IgD-negative memory B cell (primary cell): ENCODE results near the gene PDZK1IP1. TPM values are rescaled to one million over a fixed set of nuclear protein-coding genes. Genes with fewer than 3 reads are reported as not detected.
"Not testable (repeated sequence)": the region's sequence is repeated elsewhere in the genome, so short reads cannot be mapped to it uniquely, and the experiment has no call there.

Experiments used
- H3K27ac Mint-ChIP-seq, 3 donors: one replicate each; pipeline ENCODE4 v1.8.0; 2020 to 2022; ENCODE audit warnings: mild to moderate bottlenecking in 3 of 3, mixed read lengths in 3 of 3, moderate library complexity in 1 of 3
- H3K27me3 Mint-ChIP-seq: one replicate; pipeline ENCODE4 v1.8.0; 2021; ENCODE audit warnings: mixed read lengths
- H3K36me3 Mint-ChIP-seq: one replicate; pipeline ENCODE4 v1.8.0; 2020; ENCODE audit warnings: mild to moderate bottlenecking, mixed read lengths
- H3K4me1 Mint-ChIP-seq, 3 donors: one replicate each; pipeline ENCODE4 v1.8.0; 2020 to 2022; ENCODE audit warnings: mixed read lengths in 3 of 3, mild to moderate bottlenecking in 1 of 3
- H3K4me3 Mint-ChIP-seq, 4 donors: one replicate each; pipeline ENCODE4 v1.8.0; 2020 to 2022; ENCODE audit warnings: mild to moderate bottlenecking in 4 of 4, mixed read lengths in 4 of 4, moderate library complexity in 3 of 4
- H3K9me3 Mint-ChIP-seq, 3 donors: one replicate each; pipeline ENCODE4 v1.8.0; 2020 to 2021; ENCODE audit warnings: mixed read lengths in 3 of 3, mild to moderate bottlenecking in 1 of 3
- polyA plus RNA-seq: library from polyadenylated mRNA; unstranded; fragments of 300-500 nt; fragmentation: Illumina TruSeq; gene quantifications from one replicate; pipeline ENCODE4 v1.2.3, GENCODE V29; 2021

Gene PDZK1IP1
- polyA plus RNA-seq, 1 donor from 2014 or later: 1.1 TPM

- no peaks in the 10 kb centered on the region for H3K4me1 Mint-ChIP-seq
- H3K36me3 Mint-ChIP-seq: no peaks in the 10 kb centered on the region
- no peaks in the 10 kb centered on the region for H3K9me3 Mint-ChIP-seq
- H3K27me3 Mint-ChIP-seq: peaks cover 6% of the 10 kb centered on the region
- H3K4me3 Mint-ChIP-seq: no peak overlapping the region
- no peak overlapping the region for H3K27ac Mint-ChIP-seq
These were observed 24.7 kb upstream of the PDZK1IP1 start for GRCh38 chr1:47214549-47214948.

DNA sequence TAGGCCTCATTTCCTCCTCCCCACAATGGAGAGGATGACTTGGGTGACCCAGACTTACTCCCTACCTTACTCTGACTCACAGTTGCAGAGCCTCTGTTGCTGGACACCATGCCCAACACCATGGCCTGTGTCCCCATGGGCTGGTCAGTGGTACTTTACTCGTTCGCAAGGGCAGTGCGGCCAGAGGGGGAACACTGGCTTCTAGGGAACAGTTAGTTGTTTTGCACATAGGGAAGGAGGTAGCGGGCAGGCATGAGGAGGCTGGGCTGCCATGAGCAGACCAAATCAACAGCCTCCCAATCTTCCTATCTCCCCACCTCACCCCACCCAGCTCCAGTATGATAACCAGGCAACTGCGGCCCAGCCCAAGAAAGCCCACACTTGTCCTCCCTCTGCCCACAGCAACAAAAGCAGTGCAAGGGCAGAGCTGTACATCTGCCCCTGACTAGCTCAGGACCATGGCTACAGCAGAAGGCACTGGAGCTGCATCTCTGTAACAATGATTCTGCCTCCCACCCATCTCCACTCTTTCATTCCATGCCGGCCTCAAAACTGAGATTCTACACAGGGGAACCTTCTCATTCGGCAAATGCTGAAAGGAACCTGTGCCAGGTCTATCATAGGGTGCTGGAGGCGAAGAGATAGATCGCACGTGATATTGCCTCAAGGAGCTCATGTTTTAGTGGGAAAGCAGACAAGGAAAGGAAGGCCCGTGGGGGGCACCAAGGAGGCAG, 23.6 kb upstream of the PDZK1IP1 start:
- Mint-ChIP-seq H3K4me3 (no peak overlapping the region), H3K27me3 (peaks cover 10% of the 10 kb centered on the region), H3K9me3 (no peaks in the 10 kb centered on the region), H3K27ac (no peak overlapping the region), H3K4me1 (no peaks in the 10 kb centered on the region), H3K36me3 (no peaks in the 10 kb centered on the region)

GRCh38 chr1:47212636-47213229, 22.9 kb upstream of the PDZK1IP1 start:
- H3K4me3 Mint-ChIP-seq: no peak overlapping the region
- H3K27ac Mint-ChIP-seq: no peak overlapping the region
- H3K4me1 Mint-ChIP-seq: no peaks in the 10 kb centered on the region
- H3K36me3 Mint-ChIP-seq: no peaks in the 10 kb centered on the region
- no peaks in the 10 kb centered on the region for H3K9me3 Mint-ChIP-seq
- H3K27me3 Mint-ChIP-seq: peaks cover 10% of the 10 kb centered on the region

GRCh38 chr1:47211796-47212269, 22.0 kb upstream of the PDZK1IP1 start:
- Mint-ChIP-seq H3K4me3 (no peak overlapping the region), H3K36me3 (no peaks in the 10 kb centered on the region), H3K27ac (no peak overlapping the region), H3K27me3 (peaks cover 10% of the 10 kb centered on the region), H3K9me3 (no peaks in the 10 kb centered on the region), H3K4me1 (no peaks in the 10 kb centered on the region)

DNA sequence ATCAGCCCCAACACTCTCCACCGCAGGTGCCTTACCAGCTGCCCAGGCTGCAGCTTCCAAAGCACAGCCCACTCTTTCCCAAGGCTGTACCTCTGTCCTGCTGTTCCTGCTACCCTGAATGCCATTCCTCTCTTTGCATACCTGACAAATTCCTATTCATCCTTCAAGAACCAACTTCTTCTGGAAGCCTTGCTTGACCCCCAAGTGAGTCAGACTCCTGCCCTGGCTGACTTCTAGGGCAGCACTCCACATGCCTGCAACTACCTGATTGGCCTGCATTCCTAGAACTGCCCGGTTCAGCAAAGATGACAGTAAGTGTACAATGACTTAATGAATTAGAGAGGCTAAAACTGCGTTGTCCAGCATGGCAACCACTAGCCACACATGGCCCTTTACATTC, 20.8 kb upstream of the PDZK1IP1 start:
- Mint-ChIP-seq H3K4me1 (no peaks in the 10 kb centered on the region), H3K36me3 (no peaks in the 10 kb centered on the region), H3K27ac (no peak overlapping the region), H3K9me3 (no peaks in the 10 kb centered on the region), H3K27me3 (peaks cover 14% of the 10 kb centered on the region), H3K4me3 (no peak overlapping the region)

DNA sequence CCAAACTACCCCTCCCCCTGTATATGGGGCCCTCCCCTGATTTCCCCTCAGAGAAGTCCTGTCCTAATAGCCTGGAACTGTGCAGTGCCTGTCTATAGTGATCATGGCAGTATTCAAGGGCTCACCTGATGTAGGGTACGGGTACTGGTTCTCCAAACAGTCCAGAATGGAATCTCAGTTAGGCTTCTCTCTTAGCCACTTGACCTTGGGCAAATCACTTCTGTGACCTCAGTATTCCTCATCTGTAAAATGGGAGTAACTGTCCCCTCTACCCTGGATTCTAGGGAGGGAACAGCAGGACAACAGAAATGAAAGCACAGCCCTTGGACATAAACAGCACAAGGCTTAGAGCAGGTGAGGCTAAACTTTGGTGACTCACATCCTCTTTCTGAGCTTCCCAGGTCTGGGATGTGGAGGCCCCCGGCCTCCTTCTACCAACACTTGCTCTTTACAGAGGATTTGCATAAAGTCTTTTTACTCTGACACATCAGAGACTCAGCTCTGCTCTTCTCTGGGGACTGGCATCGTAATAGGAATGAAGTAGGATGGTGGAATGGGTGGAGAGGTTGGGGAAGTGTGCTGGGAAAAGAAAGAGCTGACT, 20.0 kb upstream of the PDZK1IP1 start:
- Mint-ChIP-seq H3K9me3 (no peaks in the 10 kb centered on the region), H3K4me1 (no peaks in the 10 kb centered on the region), H3K27me3 (peaks cover 17% of the 10 kb centered on the region), H3K4me3 (no peak overlapping the region), H3K36me3 (no peaks in the 10 kb centered on the region), H3K27ac (peak overlapping the region in 1 of 3 donors; percentile 17)

DNA sequence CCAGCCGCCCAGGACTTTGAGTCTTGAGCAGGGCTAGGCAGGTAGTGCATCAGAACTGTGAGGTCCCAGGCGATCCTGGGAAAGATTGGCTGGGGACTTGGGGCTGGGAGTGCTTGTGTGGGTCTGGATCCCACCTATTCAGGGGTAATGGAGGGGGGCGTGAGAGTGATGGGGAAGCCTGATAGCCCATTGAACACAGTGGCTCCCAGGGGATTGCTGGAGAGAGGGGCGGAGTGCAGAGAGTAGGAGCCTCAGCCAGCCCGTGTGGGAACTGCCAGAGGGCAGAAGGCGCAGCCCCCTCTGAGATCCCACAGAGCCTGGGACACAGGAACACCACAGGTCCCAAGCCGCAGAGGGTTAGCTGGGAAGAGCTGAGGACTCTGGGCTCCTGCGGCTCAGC, 19.3 kb upstream of the PDZK1IP1 start:
- Mint-ChIP-seq H3K36me3 (no peaks in the 10 kb centered on the region), H3K9me3 (peaks cover 0 to 4% (median 4%) of the 10 kb centered on the region in 3 donors), H3K4me3 (no peak overlapping the region), H3K27me3 (peaks cover 22% of the 10 kb centered on the region), H3K4me1 (no peaks in the 10 kb centered on the region), H3K27ac (no peak overlapping the region)

- Mint-ChIP-seq H3K27me3 (peaks cover 24% of the 10 kb centered on the region), H3K36me3 (no peaks in the 10 kb centered on the region), H3K27ac (no peak overlapping the region)
These were observed 18.6 kb upstream of the PDZK1IP1 start for GRCh38 chr1:47208374-47208850.

GRCh38 chr1:47207803-47208373, 18.1 kb upstream of the PDZK1IP1 start:
- H3K27me3 Mint-ChIP-seq: peaks cover 24% of the 10 kb centered on the region
- H3K4me3 Mint-ChIP-seq: no peak overlapping the region
- peaks cover 0 to 16% (median 6%) of the 10 kb centered on the region in 3 donors for H3K9me3 Mint-ChIP-seq
- H3K4me1 Mint-ChIP-seq: peaks cover 0 to 6% (median 5%) of the 10 kb centered on the region in 3 donors
- no peaks in the 10 kb centered on the region for H3K36me3 Mint-ChIP-seq
- H3K27ac Mint-ChIP-seq: no peak overlapping the region

More at GRCh38 chr1:47208374-47208850, 18.6 kb upstream of the PDZK1IP1 start:
- H3K4me3 Mint-ChIP-seq: no peak overlapping the region
- H3K4me1 Mint-ChIP-seq: peaks cover 0 to 4% (median 3%) of the 10 kb centered on the region in 3 donors
- peaks cover 0 to 11% (median 4%) of the 10 kb centered on the region in 3 donors for H3K9me3 Mint-ChIP-seq

- Mint-ChIP-seq H3K27ac (no peak overlapping the region), H3K4me3 (no peak overlapping the region), H3K27me3 (peaks cover 25% of the 10 kb centered on the region), H3K36me3 (no peaks in the 10 kb centered on the region), H3K4me1 (peaks cover 0 to 6% (median 5%) of the 10 kb centered on the region in 3 donors), H3K9me3 (peaks cover 0 to 16% (median 6%) of the 10 kb centered on the region in 3 donors)
These were observed 16.1 kb upstream of the PDZK1IP1 start for GRCh38 chr1:47205918-47206317.

DNA sequence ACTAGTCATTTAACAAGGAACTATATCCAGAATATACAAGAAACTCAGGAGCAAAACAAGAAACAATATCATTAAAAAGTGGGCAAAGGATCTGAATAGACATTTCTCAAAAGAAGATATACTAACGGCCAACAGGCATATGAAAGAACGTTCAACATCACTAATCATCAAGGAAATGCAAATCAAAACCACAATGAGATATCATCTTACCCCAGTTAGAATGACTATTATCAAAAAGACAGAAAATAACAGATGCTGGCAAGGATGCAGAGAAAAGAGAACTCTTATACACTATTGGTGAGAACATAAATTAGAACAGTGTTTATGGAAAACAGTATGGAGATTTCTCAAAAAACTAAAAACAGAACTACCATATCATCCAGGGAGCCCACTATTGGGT, 13.7 kb upstream of the PDZK1IP1 start:
- peaks cover 0 to 16% (median 6%) of the 10 kb centered on the region in 3 donors for H3K9me3 Mint-ChIP-seq
- H3K36me3 Mint-ChIP-seq, H3K27ac Mint-ChIP-seq, H3K4me1 Mint-ChIP-seq: not testable (repeated sequence)
- H3K4me3 Mint-ChIP-seq: peak overlapping the region in 1 of 4 donors; percentile 45
- H3K27me3 Mint-ChIP-seq: peaks cover 29% of the 10 kb centered on the region

DNA sequence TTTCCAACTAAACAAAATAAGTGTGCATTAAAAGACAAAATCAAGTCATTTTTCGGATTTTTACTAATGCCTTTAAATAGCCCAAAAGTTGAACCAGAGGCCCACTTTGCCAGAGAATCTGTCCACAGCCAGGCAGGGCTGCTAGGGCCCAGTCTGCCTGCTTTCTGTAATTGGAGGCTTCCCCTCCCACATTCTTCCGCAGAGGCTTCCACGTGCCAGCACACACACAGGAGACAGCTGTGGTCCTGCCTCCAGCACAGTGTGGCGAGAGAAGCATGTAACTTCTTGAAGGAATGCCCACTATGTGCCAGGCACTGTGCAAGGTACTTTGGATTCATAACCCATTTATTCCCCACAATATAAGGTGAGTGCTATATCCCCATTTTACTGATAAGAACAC, 11.3 kb upstream of the PDZK1IP1 start:
- Mint-ChIP-seq H3K4me3 (no peak overlapping the region), H3K9me3 (peaks cover 0 to 16% (median 6%) of the 10 kb centered on the region in 3 donors)

DNA sequence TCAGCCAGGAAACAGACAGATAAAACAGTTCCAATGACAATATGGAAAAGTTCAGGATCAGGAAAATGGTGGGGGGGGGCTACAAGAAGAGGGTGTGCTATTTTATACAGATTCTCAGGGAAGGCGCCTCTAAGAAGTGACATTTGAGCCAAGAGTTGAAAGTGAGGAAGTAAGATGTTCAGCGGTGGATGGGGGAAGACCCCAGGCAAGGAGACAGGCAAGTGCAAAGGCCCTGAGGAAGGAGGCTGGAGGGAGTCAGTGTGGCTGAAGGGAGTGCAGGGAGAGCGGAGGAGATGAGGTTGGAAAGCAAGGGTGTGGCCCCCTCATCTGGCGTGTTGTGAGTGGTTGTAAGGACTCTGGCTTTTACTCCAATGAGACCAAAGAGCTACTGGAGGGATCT, 8.4 kb upstream of the PDZK1IP1 start:
- Mint-ChIP-seq H3K27me3 (peaks cover 20% of the 10 kb centered on the region), H3K27ac (no peak overlapping the region), H3K9me3 (peaks cover 0 to 3% (median 2%) of the 10 kb centered on the region in 3 donors), H3K36me3 (no peaks in the 10 kb centered on the region), H3K4me1 (peaks cover 0 to under 1% (median under 1%) of the 10 kb centered on the region in 3 donors), H3K4me3 (peak overlapping the region in 1 of 4 donors; percentile 13)

More for the DNA sequence above, 11.3 kb upstream of the PDZK1IP1 start:
- Mint-ChIP-seq H3K27ac (no peak overlapping the region), H3K4me1 (peaks cover 0 to 6% (median 5%) of the 10 kb centered on the region in 3 donors), H3K27me3 (peaks cover 30% of the 10 kb centered on the region), H3K36me3 (no peaks in the 10 kb centered on the region)

GRCh38 chr1:47196622-47197021, 6.8 kb upstream of the PDZK1IP1 start:
- H3K27me3 Mint-ChIP-seq: peaks cover 22% of the 10 kb centered on the region
- no peaks in the 10 kb centered on the region for H3K36me3 Mint-ChIP-seq
- peaks cover 0 to 3% (median 3%) of the 10 kb centered on the region in 3 donors for H3K4me1 Mint-ChIP-seq
- no peak overlapping the region for H3K27ac Mint-ChIP-seq
- H3K9me3 Mint-ChIP-seq: no peaks in the 10 kb centered on the region
- H3K4me3 Mint-ChIP-seq: no peak overlapping the region

- not testable (repeated sequence) for H3K4me1 Mint-ChIP-seq, H3K9me3 Mint-ChIP-seq, H3K36me3 Mint-ChIP-seq, H3K4me3 Mint-ChIP-seq, H3K27ac Mint-ChIP-seq
- H3K27me3 Mint-ChIP-seq: peaks cover 19% of the 10 kb centered on the region
These were observed 6.1 kb upstream of the PDZK1IP1 start for GRCh38 chr1:47195981-47196380.
